Right atrium auricular region (tissue), 2 donors: Measurements from ENCODE around the gene PROZ. TPM values are rescaled to one million over a fixed set of nuclear protein-coding genes. Genes with fewer than 3 reads are reported as not detected.
"Not testable (repeated sequence)": the region's sequence is repeated elsewhere in the genome, so short reads cannot be mapped to it uniquely, and the experiment has no call there.

Source experiments
- DNase-seq: peaks from one replicate; pipeline ENCODE4 v3.0.0-alpha.2; 2019; ENCODE audit warnings: low spot score
- H3K27ac ChIP-seq, 2 donors: fragments of 200-600 bp; sonication (generic); 1 replicate in 1 of 2; 2 replicates in 1 of 2; pipeline ENCODE4 v1.5.1; 2016 to 2019
- H3K27me3 ChIP-seq, 2 donors: fragments of 200-600 bp; sonication (generic); one replicate each; pipeline versions ENCODE4 v1.5.1 to v1.6.0; 2017 to 2019
- H3K36me3 ChIP-seq: fragments of 200-600 bp; sonication (generic); one replicate; pipeline ENCODE4 v1.5.1; 2016
- H3K4me1 ChIP-seq, 2 donors: fragments of 200-600 bp; sonication (generic); one replicate each; pipeline versions ENCODE4 v1.5.1 to v1.6.0; 2017 to 2019
- H3K4me3 ChIP-seq, 2 donors: fragments of 200-600 bp; sonication (generic); 1 replicate in 1 of 2; 2 replicates in 1 of 2; pipeline ENCODE4 v1.5.1; 2017 to 2019; ENCODE audit warnings: mild to moderate bottlenecking in 1 of 2, moderate library complexity in 1 of 2
- H3K9me3 ChIP-seq, 2 donors: fragments of 200-600 bp; sonication (generic); one replicate each; pipeline ENCODE4 v1.5.1; 2019
- total RNA-seq, 2 donors: library from RNA; depleted of rRNA; stranded (reverse); fragments of >200 nt; gene quantifications; one replicate each; pipeline ENCODE4 v1.1.0, GENCODE V29; 2016
- TF ChIP-seq, protein P1 (sequence below), 2 donors: fragments of 200-600 bp; sonication (generic); IDR thresholded peaks; one replicate each; pipeline ENCODE4 v1.5.1; 2019; ENCODE audit warnings: antibody characterized with exemption in 2 of 2

The PROZ gene, protein sequence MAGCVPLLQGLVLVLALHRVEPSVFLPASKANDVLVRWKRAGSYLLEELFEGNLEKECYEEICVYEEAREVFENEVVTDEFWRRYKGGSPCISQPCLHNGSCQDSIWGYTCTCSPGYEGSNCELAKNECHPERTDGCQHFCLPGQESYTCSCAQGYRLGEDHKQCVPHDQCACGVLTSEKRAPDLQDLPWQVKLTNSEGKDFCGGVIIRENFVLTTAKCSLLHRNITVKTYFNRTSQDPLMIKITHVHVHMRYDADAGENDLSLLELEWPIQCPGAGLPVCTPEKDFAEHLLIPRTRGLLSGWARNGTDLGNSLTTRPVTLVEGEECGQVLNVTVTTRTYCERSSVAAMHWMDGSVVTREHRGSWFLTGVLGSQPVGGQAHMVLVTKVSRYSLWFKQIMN
- not detected for total RNA-seq

DNA sequence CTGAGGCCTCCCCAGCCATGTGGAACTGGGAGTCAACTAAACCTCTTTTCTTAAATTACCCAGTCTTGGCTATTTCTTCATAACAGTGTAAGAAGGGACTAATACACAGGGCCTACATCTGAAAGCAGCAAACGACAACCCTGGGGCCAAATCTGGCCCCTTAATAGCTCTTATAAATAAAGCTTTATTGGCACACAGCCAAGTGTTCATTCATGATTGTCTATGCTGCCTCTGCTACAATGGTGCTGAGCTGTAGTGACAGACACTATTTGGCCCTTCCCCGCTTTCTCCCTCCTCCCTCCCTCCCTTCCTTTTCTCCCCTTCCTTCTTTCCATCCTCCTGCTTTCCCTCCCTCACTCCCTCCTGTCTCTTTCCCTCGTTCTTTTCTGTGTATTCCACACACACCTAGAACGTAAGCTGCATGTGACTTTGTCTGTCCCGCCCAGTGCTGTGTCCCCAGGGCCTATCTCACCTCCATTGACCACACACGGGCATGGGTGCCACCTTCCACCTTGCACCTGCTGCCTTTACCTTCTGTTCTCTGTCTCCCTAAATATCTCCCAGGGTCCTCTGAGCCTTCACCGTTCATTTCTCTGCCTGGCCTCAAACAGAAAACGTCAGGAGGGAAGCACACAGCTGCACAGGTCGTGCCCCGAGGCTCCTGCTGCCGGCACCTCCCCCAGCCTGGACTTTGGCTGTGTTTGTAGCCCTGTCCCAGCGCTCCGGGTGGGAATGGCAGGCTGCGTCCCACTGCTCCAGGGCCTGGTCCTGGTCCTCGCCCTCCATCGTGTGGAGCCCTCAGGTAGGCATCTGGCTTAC lies at the start of gene PROZ:
Gene PROZ, plus strand, starts transcription at position 720 of the 819 bp plus-strand sequence. Its CDS starts 13 bp downstream, at position 733.
- Histone ChIP-seq H3K36me3 (no peaks in the 10 kb centered on the region), H3K4me3 (no peak within 1 kb of the TSS), H3K27me3 (no peaks in the 10 kb centered on the region), H3K27ac (no peak within 1 kb of the TSS), H3K9me3 (no peaks in the 10 kb centered on the region), H3K4me1 (peaks cover 0 to 13% of the 10 kb centered on the region in 2 donors)
- TF ChIP-seq, protein P1, sequence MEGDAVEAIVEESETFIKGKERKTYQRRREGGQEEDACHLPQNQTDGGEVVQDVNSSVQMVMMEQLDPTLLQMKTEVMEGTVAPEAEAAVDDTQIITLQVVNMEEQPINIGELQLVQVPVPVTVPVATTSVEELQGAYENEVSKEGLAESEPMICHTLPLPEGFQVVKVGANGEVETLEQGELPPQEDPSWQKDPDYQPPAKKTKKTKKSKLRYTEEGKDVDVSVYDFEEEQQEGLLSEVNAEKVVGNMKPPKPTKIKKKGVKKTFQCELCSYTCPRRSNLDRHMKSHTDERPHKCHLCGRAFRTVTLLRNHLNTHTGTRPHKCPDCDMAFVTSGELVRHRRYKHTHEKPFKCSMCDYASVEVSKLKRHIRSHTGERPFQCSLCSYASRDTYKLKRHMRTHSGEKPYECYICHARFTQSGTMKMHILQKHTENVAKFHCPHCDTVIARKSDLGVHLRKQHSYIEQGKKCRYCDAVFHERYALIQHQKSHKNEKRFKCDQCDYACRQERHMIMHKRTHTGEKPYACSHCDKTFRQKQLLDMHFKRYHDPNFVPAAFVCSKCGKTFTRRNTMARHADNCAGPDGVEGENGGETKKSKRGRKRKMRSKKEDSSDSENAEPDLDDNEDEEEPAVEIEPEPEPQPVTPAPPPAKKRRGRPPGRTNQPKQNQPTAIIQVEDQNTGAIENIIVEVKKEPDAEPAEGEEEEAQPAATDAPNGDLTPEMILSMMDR (IDR thresholded peaks at IDR 0.05), result no peak
- no peak for DNase-seq

DNA sequence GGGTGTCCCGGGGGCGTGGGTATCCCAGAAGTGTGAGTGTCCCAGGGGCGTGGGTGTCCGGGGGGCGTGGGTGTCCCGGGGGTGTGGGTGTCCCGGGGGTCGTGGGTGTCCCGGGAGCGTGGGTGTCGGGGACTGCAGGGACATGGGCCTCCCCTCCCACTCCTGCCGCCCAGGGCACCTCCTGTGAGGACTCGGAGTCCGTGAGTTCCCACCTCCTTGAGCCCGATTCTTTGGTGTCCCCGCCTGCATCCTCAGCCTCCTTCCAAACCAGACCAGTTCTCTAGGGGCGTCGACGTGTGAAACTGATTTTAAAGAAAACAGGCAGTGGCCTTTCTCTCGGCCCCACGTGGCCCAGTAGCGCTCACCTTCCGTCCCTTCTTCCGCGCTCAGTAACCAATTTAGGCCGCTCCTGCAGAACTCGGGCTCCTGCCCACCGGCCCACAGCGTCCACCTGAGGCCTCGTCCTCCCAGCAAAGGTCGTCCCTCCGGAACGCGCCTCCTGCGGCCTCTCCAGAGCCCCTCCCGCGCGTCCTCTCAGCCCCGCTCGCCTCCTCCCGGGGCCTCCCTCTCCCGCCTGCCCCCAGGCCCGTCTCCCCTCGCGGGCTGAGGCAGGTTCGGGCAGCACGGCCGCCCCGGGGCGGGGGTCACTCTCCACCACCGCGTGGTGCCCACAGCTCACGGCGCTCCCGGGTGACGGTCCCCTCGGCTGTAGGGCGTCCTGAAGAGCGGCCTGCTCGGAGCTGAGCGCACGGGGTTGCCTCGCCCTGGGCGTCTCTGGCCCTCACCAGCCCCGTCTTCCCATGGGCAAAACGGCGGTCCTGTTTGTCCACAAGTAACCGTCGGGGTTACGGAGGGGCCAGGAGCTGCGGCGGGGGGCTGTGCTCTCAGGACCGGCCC lies 49.0 kb upstream of the PROZ start:
- H3K4me3 ChIP-seq, result peak overlapping the region in 1 of 2 donors; percentile 55
- peaks cover 0 to 17% of the 10 kb centered on the region in 2 donors for H3K4me1 ChIP-seq
- no peak for DNase-seq
- H3K9me3 ChIP-seq, result no peaks in the 10 kb centered on the region
- no peaks in the 10 kb centered on the region for H3K36me3 ChIP-seq
- H3K27me3 ChIP-seq, result peaks cover 0 to 12% of the 10 kb centered on the region in 2 donors
- TF ChIP-seq, protein P1 (IDR thresholded peaks at IDR 0.05), result no peak
- H3K27ac ChIP-seq, result no peak overlapping the region

DNA sequence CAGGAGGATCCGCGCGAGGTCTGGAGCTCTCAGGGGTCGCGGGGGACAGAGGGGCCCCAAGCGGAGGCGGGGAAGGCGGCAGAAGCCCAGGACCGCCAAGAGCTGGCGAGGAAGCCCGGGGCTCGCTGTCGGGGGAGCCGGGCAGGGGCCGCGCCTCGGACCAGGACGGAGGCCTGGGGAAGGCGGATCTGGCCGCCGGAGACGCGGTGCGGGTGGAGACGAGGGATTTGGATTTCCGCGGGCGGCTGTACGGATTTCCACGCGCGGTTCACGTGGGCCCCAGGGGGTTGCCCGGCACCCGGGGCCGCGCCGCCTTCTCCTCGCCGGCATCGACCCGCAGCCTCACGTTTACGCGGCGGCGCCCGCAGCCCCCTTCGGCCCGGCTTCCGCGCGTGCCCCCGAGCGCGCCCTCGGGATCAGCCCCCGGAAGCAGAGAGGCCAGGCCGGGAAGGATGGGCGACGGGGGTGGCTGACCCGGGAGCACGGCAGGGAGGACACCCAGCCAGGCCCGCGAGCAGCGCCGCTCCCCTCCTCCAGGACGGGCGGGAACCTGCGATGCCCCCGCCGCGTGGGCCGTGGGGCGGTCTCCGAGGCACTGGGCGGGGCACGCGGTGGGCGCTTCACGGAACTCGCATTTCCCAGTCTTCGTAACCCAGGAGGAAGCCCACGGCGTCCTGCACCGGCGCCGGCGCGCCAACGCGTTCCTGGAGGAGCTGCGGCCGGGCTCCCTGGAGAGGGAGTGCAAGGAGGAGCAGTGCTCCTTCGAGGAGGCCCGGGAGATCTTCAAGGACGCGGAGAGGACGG lies 48.2 kb upstream of the PROZ start:
- H3K27me3 ChIP-seq, result peaks cover 0 to 12% of the 10 kb centered on the region in 2 donors
- DNase-seq, result no peak
- TF ChIP-seq, protein P1 (IDR thresholded peaks at IDR 0.05), result no peak

DNA sequence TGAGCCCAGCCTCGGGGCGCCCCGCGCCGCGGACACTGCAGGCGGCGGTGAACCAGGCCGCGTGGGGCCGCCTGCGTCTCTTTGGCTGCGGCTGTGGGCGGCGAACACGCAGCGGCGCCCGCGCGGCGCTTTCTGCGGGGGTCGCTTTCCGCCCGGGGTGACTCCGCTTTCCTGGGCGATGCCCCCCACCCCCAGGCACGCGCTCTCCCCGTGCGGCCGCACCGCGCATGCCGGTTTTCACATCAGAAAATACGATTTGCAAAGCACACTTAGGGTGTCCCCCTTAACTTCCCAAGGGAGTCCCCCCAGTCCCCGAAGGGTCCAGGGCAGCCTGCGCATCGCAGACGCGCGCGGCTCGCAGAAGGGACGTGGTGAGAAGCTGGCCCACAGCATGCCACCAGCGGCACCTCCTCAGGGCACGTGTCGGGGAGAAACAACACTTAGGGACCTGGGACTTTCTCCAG lies 47.6 kb upstream of the PROZ start:
- no peak for DNase-seq
- TF ChIP-seq, protein P1 (IDR thresholded peaks at IDR 0.05), result no peak
- H3K4me3 ChIP-seq, result peak overlapping the region; percentile 33 to 55
- peaks cover 0 to 17% of the 10 kb centered on the region in 2 donors for H3K4me1 ChIP-seq
- no peak overlapping the region for H3K27ac ChIP-seq
- no peaks in the 10 kb centered on the region for H3K36me3 ChIP-seq
- no peaks in the 10 kb centered on the region for H3K9me3 ChIP-seq
- peaks cover 0 to 12% of the 10 kb centered on the region in 2 donors for H3K27me3 ChIP-seq

More for the DNA sequence above, 48.2 kb upstream of the PROZ start:
- H3K4me1 ChIP-seq, result peaks cover 0 to 17% of the 10 kb centered on the region in 2 donors
- H3K9me3 ChIP-seq, result no peaks in the 10 kb centered on the region
- no peak overlapping the region for H3K27ac ChIP-seq
- no peaks in the 10 kb centered on the region for H3K36me3 ChIP-seq
- H3K4me3 ChIP-seq, result peak overlapping the region; percentile 33 to 55

DNA sequence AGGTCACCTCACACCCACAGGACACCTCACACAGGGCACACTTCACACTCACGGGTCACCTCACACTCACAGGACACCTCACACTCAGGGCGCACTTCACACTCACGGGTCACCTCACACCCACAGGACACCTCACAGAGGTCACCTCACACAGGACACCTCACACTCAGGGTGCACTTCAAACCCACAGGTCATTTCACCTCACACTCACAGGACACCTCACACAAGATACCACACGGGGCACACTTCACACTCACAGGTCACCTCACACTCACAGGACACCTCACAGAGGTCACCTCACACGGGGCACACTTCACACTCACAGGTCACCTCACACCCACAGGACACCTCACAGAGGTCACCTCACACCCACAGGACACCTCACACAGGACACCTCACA lies 46.6 kb upstream of the PROZ start:
- DNase-seq, H3K36me3 ChIP-seq, H3K9me3 ChIP-seq, H3K4me3 ChIP-seq, H3K27ac ChIP-seq: not testable (repeated sequence)
- Histone ChIP-seq H3K4me1 (peaks cover 0 to 17% of the 10 kb centered on the region in 2 donors), H3K27me3 (peaks cover 0 to 12% of the 10 kb centered on the region in 2 donors)

DNA sequence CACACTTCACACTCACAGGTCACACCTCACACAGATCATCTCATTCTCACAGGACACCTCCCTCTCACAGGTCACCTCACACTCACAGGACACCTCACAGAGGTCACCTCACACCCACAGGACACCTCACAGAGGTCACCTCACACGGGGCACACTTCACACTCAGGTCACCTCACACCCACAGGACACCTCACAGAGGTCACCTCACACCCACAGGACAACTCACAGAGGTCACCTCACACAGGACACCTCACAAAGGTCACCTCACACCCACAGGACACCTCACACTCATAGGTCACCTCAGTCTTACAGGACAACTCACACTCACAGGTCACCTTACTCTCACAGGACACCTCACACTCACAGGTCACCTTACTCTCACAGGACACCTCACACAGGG lies 46.0 kb upstream of the PROZ start:
- not testable (repeated sequence) for H3K27ac ChIP-seq, H3K36me3 ChIP-seq, DNase-seq, H3K4me3 ChIP-seq, H3K9me3 ChIP-seq
- Histone ChIP-seq H3K27me3 (peaks cover 0 to 12% of the 10 kb centered on the region in 2 donors), H3K4me1 (peaks cover 0 to 17% of the 10 kb centered on the region in 2 donors)
